NCI-H2081 treated with DMSO at 0.1 percent for 48 hours (cell line): ENCODE results near the gene PHB1.
"Not testable (repeated sequence)": the region's sequence is repeated elsewhere in the genome, so short reads cannot be mapped to it uniquely, and the experiment has no call there.

Source experiments
- DNase-seq: peaks from one replicate; lab custom pipeline; 2025; lab: John Stamatoyannopoulos, UW

Gene PHB1

GRCh38 chr17:49381033-49381432 lies 33.6 kb downstream of the PHB1 start:
- no peak for DNase-seq

GRCh38 chr17:49379926-49380325 lies 34.8 kb downstream of the PHB1 start:
- no peak for DNase-seq

GRCh38 chr17:49378311-49378710 lies 36.4 kb downstream of the PHB1 start:
- DNase-seq, result no peak

- DNase-seq, result no peak
Measured at GRCh38 chr17:49375544-49375943, 39.1 kb downstream of the PHB1 start.

GRCh38 chr17:49373115-49373514 lies 41.6 kb downstream of the PHB1 start:
- DNase-seq, result no peak

GRCh38 chr17:49372425-49372824 lies 42.3 kb downstream of the PHB1 start:
- no peak for DNase-seq

GRCh38 chr17:49370971-49371834 lies 43.5 kb downstream of the PHB1 start:
- no peak for DNase-seq

GRCh38 chr17:49369760-49370159 lies 44.9 kb downstream of the PHB1 start:
- no peak for DNase-seq

GRCh38 chr17:49369089-49369488 lies 45.6 kb downstream of the PHB1 start:
- DNase-seq, result no peak

GRCh38 chr17:49365667-49366066 lies 49.0 kb downstream of the PHB1 start:
- DNase-seq, result no peak

- DNase-seq, result not testable (repeated sequence)
Measured at GRCh38 chr17:49365126-49365525, 49.6 kb downstream of the PHB1 start.

- no peak for DNase-seq
Measured at GRCh38 chr17:49364119-49364518, 50.6 kb downstream of the PHB1 start.

GRCh38 chr17:49363251-49363650 lies 51.4 kb downstream of the PHB1 start:
- no peak for DNase-seq

GRCh38 chr17:49362723-49363117 lies 52.0 kb downstream of the PHB1 start:
- DNase-seq, result no peak

GRCh38 chr17:49361902-49362722 lies 52.6 kb downstream of the PHB1 start, which contains the start of gene ZNF652:
ZNF652 (minus strand) TSS chr17:49362250; CDS start chr17:49317725, 44,525 bp downstream.
- peak; percentile 90 for DNase-seq

- DNase-seq, result peak; percentile 26
Measured at GRCh38 chr17:49361129-49361901, 53.4 kb downstream of the PHB1 start.

GRCh38 chr17:49360796-49361128 lies 53.9 kb downstream of the PHB1 start:
- no peak for DNase-seq

GRCh38 chr17:49359990-49360795 lies 54.5 kb downstream of the PHB1 start:
- no peak for DNase-seq

- DNase-seq, result no peak
Measured at GRCh38 chr17:49358641-49359247, 55.9 kb downstream of the PHB1 start.

- DNase-seq, result no peak
Measured at GRCh38 chr17:49357516-49357915, 57.2 kb downstream of the PHB1 start.

- DNase-seq, result no peak
Measured at GRCh38 chr17:49356320-49356719, 58.4 kb downstream of the PHB1 start.
